Hindlimb muscle (tissue), 1 donor: ENCODE measurements around the gene IMMP2L. TPM values are rescaled to one million over a fixed set of nuclear protein-coding genes. Genes with fewer than 3 reads are reported as not detected.
A peak's percentile ranks its signal among the peaks of the same experiment; 100 is the strongest.

Experiments
- DNase-seq: peaks from one replicate; pipeline ENCODE4 v3.0.0-alpha.2; 2013
- polyA plus RNA-seq: library from polyadenylated mRNA; unstranded; fragments of 120-200 nt; gene quantifications from one replicate; pipeline ENCODE4 v1.2.1, GENCODE V29; 2013; ENCODE audit not compliant: insufficient read length

Gene IMMP2L
- polyA plus RNA-seq, 1 donor = 18.4 TPM

GRCh38 chr7:111202321-111202720 is 360.0 kb downstream of the IMMP2L start:
- no peak for DNase-seq

- DNase-seq = no peak
Measured at GRCh38 chr7:111199643-111200042, 362.6 kb downstream of the IMMP2L start.

GRCh38 chr7:111198255-111198654 is 364.0 kb downstream of the IMMP2L start:
- DNase-seq = no peak

GRCh38 chr7:111196655-111197054 is 365.6 kb downstream of the IMMP2L start:
- no peak for DNase-seq

GRCh38 chr7:111192614-111193413 is 369.5 kb downstream of the IMMP2L start:
- no peak for DNase-seq

- DNase-seq = no peak
Measured at GRCh38 chr7:111190804-111191203, 371.5 kb downstream of the IMMP2L start.

- no peak for DNase-seq
Measured at GRCh38 chr7:111184987-111185386, 377.3 kb downstream of the IMMP2L start.

GRCh38 chr7:111183321-111183720 is 379.0 kb downstream of the IMMP2L start:
- no peak for DNase-seq

- DNase-seq = no peak
Measured at GRCh38 chr7:111180338-111180737, 382.0 kb downstream of the IMMP2L start.

- DNase-seq = no peak
Measured at GRCh38 chr7:111175908-111176441, 386.3 kb downstream of the IMMP2L start.

GRCh38 chr7:111174510-111174909 is 387.8 kb downstream of the IMMP2L start:
- DNase-seq = no peak

GRCh38 chr7:111173990-111174389 is 388.3 kb downstream of the IMMP2L start:
- DNase-seq = no peak

GRCh38 chr7:111173528-111173927 is 388.8 kb downstream of the IMMP2L start:
- no peak for DNase-seq

- peak; percentile 54 for DNase-seq
Measured at GRCh38 chr7:111172564-111173257, 389.6 kb downstream of the IMMP2L start.

- DNase-seq = peak; percentile 89
Measured at GRCh38 chr7:111168182-111168581, 394.1 kb downstream of the IMMP2L start.

- no peak for DNase-seq
Measured at GRCh38 chr7:111164442-111164841, 397.9 kb downstream of the IMMP2L start.

GRCh38 chr7:111162692-111163091 is 399.6 kb downstream of the IMMP2L start:
- DNase-seq = no peak

- DNase-seq = no peak
Measured at GRCh38 chr7:111160297-111160696, 402.0 kb downstream of the IMMP2L start.

- DNase-seq = no peak
Measured at GRCh38 chr7:111159426-111159825, 402.9 kb downstream of the IMMP2L start.

GRCh38 chr7:111150709-111151108 is 411.6 kb downstream of the IMMP2L start:
- DNase-seq = no peak

- DNase-seq = no peak
Measured at GRCh38 chr7:111147708-111148533, 414.4 kb downstream of the IMMP2L start.

- no peak for DNase-seq
Measured at GRCh38 chr7:111146136-111146535, 416.2 kb downstream of the IMMP2L start.

- DNase-seq = no peak
Measured at GRCh38 chr7:111145472-111145871, 416.8 kb downstream of the IMMP2L start.
